Measurements from ENCODE around the gene TBC1D1.

DNA sequence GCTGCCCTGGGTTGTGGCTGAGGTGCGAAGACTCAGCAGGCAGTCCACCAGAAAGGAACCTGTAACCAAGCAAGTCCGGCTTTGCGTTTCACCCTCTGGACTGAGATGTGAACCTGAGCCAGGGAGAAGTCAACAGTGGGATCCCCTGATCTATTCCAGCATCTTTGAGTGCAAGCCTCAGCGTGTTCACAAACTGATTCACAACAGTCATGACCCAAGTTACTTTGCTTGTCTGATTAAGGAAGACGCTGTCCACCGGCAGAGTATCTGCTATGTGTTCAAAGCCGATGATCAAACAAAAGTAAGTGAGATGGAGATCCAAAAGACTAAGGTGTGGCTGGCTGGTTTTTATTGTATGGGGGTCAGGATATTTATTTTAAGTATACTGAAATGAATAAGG lies 11.3 kb downstream of the TBC1D1 start:
- TF ChIP-seq CTCF (IDR thresholded peaks at IDR 0.05): no peak
- TF ChIP-seq POLR2A (IDR thresholded peaks at IDR 0.05): no peak
- peak; percentile 12 for TF ChIP-seq POLR2AphosphoS5 (IDR thresholded peaks at IDR 0.05)

All from prostate gland (tissue), 2 donors.